ENCODE results near the gene CACNG1.
"Not testable (repeated sequence)": the region's sequence is repeated elsewhere in the genome, so short reads cannot be mapped to it uniquely, and the experiment has no call there.

CACNG1 gene

DNA sequence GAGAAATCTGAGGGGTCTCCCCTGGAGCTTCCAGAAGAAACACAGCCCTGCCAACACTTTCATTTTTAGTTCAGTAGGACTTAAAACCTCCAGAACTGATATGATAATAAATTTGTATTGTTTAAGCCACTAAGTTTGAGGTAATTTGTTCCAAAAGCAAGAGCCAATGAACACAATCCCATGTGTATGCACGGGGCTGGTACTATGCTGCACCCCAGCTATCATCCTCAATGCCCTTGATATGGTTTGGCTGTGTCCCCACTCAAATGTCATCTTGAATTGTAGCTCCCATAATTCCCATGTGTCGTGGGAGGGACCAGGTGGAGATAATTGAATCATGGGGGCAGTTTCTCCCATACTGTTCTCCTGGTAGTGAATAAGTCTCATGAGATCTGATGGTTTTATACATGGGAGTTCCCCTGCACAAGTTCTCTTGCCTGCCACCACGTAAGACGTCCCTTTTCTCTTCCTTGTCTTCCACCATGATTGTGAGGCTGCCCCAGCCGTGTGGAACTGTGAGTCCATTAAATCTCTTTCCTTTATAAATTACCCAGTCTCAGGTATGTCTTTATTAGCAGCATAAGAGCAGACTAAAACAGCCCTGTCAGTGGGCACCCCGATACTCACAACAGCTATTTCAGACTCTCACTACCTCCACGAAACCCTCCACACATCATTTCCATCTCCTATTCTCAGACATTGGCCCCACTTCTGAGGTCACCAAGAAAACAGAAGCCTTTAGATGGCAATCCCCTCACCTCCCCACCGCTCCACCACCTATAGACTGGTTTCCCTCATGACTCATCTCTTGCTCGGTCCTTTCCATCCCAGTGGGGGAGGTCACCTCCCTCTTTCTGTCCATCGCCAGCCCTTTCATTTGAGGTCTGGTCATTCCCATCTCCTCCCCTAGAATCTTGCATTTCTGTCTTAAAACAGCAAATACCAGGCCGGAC lies 8.9 kb upstream of the CACNG1 start:
- no peak for TF ChIP-seq ZFX (IDR thresholded peaks at IDR 0.05)
- TF ChIP-seq, protein P1, sequence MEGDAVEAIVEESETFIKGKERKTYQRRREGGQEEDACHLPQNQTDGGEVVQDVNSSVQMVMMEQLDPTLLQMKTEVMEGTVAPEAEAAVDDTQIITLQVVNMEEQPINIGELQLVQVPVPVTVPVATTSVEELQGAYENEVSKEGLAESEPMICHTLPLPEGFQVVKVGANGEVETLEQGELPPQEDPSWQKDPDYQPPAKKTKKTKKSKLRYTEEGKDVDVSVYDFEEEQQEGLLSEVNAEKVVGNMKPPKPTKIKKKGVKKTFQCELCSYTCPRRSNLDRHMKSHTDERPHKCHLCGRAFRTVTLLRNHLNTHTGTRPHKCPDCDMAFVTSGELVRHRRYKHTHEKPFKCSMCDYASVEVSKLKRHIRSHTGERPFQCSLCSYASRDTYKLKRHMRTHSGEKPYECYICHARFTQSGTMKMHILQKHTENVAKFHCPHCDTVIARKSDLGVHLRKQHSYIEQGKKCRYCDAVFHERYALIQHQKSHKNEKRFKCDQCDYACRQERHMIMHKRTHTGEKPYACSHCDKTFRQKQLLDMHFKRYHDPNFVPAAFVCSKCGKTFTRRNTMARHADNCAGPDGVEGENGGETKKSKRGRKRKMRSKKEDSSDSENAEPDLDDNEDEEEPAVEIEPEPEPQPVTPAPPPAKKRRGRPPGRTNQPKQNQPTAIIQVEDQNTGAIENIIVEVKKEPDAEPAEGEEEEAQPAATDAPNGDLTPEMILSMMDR (conservative IDR thresholded peaks at IDR 0.05): no peak
- no peak overlapping the region for H3K27ac ChIP-seq

DNA sequence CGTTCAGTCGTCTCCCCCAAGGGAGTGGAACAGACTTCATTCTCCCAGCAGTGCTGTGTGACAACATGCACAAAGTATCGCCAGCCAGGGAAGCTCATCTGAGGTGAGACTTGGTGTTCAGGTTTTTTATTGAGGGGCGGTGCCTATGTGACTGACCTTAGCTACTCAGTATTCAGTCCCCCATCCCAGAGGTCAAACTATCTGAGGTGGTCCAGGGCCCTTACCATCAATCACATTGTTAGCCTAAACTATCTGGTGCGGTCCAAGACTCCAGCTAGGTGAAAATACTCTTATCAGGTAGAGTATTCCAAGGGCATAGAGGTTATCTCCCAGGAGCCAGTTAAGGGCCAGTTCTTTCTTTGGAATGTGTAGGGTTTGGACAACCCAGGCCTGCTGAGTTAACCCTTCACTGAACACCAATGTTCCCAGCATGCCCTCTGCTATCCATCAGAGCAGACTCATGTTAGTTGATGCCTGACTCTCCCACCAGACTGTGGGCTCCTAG lies 5.4 kb upstream of the CACNG1 start:
- no peak overlapping the region for H3K27ac ChIP-seq
- TF ChIP-seq, protein P1 (conservative IDR thresholded peaks at IDR 0.05): no peak
- TF ChIP-seq ZFX (IDR thresholded peaks at IDR 0.05): no peak

DNA sequence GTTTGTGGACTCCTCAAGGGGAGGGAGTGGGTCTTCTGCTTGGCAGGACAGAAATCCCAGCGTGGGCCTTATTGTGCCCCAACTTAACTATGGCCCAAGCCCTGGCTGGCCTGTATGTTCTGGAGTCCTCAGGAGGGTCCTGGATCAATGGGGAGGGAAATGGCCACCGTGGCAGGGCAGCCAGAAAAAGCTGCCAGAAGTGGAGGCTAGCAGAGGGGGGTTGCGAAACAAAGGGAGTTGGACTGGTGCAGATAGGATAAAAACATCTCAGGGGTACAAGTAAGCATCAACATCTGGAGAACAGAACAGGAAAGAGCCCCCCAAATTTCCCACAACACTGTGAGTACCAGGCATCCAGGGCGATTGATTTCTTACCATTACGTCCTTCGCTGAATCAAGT lies 3.7 kb upstream of the CACNG1 start:
- H3K27ac ChIP-seq: no peak overlapping the region
- TF ChIP-seq, protein P1 (conservative IDR thresholded peaks at IDR 0.05): no peak
- TF ChIP-seq ZFX (IDR thresholded peaks at IDR 0.05): no peak

DNA sequence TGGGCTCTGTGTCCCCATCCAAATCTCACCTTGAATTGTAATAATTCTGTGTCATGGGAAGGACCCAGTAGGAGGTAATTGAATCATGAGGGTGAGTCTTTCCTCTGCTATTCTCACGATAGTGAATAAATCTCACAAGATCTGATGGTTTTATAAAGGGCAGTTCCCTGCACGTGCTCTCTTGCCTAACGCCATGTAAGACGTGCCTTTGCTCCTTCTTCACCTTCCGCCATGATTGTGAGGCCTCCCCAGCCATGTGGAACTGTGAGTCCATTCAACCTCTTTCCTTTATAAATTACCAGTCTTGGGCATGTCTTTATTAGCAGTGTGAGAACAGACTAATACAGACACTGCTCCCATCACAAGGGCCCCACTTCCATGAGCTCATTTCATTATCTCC lies 3.2 kb upstream of the CACNG1 start:
- H3K27ac ChIP-seq: not testable (repeated sequence)

DNA sequence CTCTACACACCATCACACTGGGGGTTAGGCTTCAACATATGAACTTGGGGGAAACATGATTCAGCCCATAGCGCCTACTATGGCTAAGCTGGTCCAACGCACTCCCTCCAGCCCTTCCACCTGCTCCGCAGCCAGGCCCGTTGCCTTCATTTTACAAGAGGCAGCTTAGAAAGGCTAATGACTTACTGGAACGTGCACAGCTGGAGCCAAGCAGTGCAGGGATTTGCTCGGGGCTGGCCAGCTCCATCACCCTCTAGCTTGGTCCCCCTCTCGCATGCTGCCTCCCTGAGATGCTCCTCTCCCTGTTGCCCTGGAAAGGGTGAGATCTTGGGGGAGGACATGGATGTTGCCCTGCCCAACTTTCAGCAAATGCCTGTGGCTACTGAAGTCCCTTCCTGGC lies 2.8 kb upstream of the CACNG1 start:
- TF ChIP-seq, protein P1 (conservative IDR thresholded peaks at IDR 0.05): no peak
- TF ChIP-seq ZFX (IDR thresholded peaks at IDR 0.05): no peak
- no peak overlapping the region for H3K27ac ChIP-seq

DNA sequence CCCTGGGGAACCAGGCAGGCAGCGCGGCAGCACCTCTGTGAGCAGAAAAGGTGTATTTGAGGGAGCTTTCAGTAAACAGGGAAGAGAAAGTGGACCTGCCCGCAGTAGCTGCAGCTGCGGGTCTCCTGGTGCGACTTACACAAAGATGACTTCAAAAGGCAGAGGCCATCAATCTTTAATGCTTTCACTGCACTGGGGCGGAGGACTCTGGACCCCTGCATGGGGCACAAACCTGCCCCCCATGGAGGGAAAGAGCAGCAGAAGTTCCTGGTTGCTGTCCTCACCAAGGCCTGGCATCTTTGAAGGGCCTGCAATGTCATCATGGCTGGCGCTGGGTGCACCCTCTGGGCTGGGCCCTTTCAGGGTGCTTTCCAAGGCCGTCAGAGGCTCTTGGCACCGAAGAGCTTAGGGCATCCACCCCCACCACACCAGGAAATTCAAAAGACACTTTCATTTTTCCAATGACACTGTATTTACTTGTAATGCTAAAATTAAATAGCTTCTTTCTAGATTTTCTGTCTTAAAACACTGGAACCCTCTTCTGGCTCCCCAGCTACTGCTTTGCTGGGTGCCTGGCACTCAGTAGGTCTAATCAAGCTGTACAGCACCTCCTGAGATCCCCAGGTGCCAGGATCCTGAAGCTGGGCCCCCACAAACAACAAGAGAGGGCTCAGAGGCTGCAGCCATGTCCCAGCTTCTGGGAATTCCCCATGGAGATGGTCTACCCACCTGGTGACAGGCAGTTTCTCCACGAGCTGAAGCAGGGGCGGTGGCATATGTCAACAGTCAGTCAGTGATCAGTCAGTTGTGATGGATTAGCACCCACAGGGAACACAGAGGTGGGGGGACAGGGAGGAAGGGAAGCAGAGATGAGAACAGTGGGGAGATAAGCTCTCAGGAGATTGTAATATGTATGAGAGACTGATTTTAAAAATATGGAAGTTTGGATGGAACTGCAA lies 2.1 kb upstream of the CACNG1 start:
- TF ChIP-seq ZFX (IDR thresholded peaks at IDR 0.05): no peak
- TF ChIP-seq, protein P1 (conservative IDR thresholded peaks at IDR 0.05): no peak

DNA sequence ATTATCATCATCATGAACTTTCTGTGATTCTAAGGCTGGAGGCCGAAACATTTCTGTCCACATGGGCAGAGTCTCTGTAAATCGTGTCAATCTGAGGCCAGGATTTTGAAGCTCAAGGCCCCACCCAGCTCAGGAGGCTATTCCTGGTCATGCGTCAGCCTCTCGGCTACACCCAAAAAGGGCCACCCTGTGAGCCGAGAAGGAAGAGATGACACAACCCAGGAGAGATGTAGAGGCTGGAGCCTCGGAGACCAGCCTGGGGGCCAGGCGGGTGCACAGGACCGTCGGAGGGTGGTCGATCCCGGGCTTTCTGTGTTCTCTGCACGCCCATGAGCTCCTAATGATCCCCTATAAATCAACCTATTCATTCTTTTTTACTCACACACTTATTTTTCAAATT lies 1.1 kb upstream of the CACNG1 start:
- no peak for TF ChIP-seq ZFX (IDR thresholded peaks at IDR 0.05)
- TF ChIP-seq, protein P1 (conservative IDR thresholded peaks at IDR 0.05): no peak
- no peak overlapping the region for H3K27ac ChIP-seq

More for the DNA sequence above, 2.1 kb upstream of the CACNG1 start:
- no peak overlapping the region for H3K27ac ChIP-seq

Measured in C4-2B (cell line).